SK-N-SH (cell line): ENCODE measurements around the gene TNRC6B. TPM values are rescaled to one million over a fixed set of nuclear protein-coding genes. Genes with fewer than 3 reads are reported as not detected.

ENCODE experiments used
- CTCF ChIA-PET: fragments of 300-600, 350-600 bp; formaldehyde crosslinking; extraction: SDS; loops from one replicate; lab custom pipeline; 2021; lab: Yijun Ruan, JAX
- POLR2A ChIA-PET: fragments of 350-600 bp; sonication (Branson Sonifier 250); formaldehyde crosslinking; extraction: SDS; loops from one replicate; lab custom pipeline; 2020; ENCODE audit warnings: antibody characterized with exemption, inconsistent platforms; lab: Yijun Ruan, JAX
- DNase-seq: peaks from one replicate; pipeline ENCODE4 v3.0.0; 2012
- H2AFZ ChIP-seq: fragments of 200-600 bp; sonication (generic); 2 replicates; pipeline ENCODE4 v1.8.1; 2016; ENCODE audit warnings: antibody characterized with exemption, mild to moderate bottlenecking, low read depth
- H3F3A ChIP-seq: fragments of 200-600 bp; sonication (generic); replicated peaks from 2 replicates; pipeline ENCODE3; 2016; ENCODE audit warnings: antibody characterized with exemption, mild to moderate bottlenecking; ENCODE audit not compliant: insufficient read depth
- H3K27ac ChIP-seq, 2 experiments: fragments of 200-500 bp in 1 of 2; fragments of 200-600 bp in 1 of 2; sonication (Bioruptor generic) in 1 of 2; sonication (generic), shearing (Covaris generic) in 1 of 2; 2 replicates each; pipeline versions ENCODE4 v1.5.1 to v1.6.1; 2014 to 2016; ENCODE audit warnings: low read depth in 2 of 2, inconsistent platforms in 1 of 2, low read length in 1 of 2, mild to moderate bottlenecking in 1 of 2, mixed read lengths in 1 of 2
- H3K27me3 ChIP-seq: fragments of 200-600 bp; sonication (generic), shearing (Covaris generic); 2 replicates; pipeline ENCODE4 v1.6.1; 2016; ENCODE audit warnings: mixed run types; ENCODE audit not compliant: insufficient read depth
- H3K36me3 ChIP-seq, 2 experiments: fragments of 200-500 bp in 1 of 2; fragments of 200-600 bp in 1 of 2; sonication (Bioruptor generic) in 1 of 2; sonication (generic) in 1 of 2; replicated peaks in 1 of 2; 2 replicates each; pipeline versions ENCODE3 to v1.5.1; 2014 to 2016; ENCODE audit warnings: low read length in 1 of 2, mild to moderate bottlenecking in 1 of 2; ENCODE audit not compliant: insufficient read depth in 2 of 2, control insufficient read depth in 1 of 2
- H3K4me1 ChIP-seq, 2 experiments: fragments of 200-500 bp in 1 of 2; fragments of 200-600 bp in 1 of 2; sonication (Bioruptor generic) in 1 of 2; sonication (generic), shearing (Covaris generic) in 1 of 2; 2 replicates each; pipeline versions ENCODE4 v1.5.1 to v1.6.1; 2014 to 2016; ENCODE audit warnings: low read depth in 1 of 2, low read length in 1 of 2, mixed run types in 1 of 2; ENCODE audit not compliant: insufficient read depth in 2 of 2, control insufficient read depth in 1 of 2
- H3K4me2 ChIP-seq: fragments of 200-600 bp; sonication (generic), shearing (Covaris generic); 2 replicates; pipeline ENCODE4 v1.6.1; 2017; ENCODE audit warnings: mixed run types
- H3K4me3 ChIP-seq, 2 experiments: fragments of 200-500 bp in 1 of 2; fragments of 200-600 bp in 1 of 2; sonication (Bioruptor generic) in 1 of 2; sonication (generic), shearing (Covaris generic) in 1 of 2; 2 replicates each; pipeline versions ENCODE4 v1.5.1 to v1.8.1; 2014 to 2016; ENCODE audit warnings: low read depth in 2 of 2, inconsistent platforms in 1 of 2, low read length in 1 of 2, mild to moderate bottlenecking in 1 of 2, mixed read lengths in 1 of 2, moderate library complexity in 1 of 2
- H3K79me2 ChIP-seq: fragments of 200-600 bp; sonication (generic); 2 replicates; pipeline ENCODE4 v1.8.1; 2017; ENCODE audit warnings: mild to moderate bottlenecking; ENCODE audit not compliant: insufficient read depth
- H3K9ac ChIP-seq: fragments of 200-600 bp; sonication (generic); 2 replicates; pipeline ENCODE4 v1.6.1; 2017; ENCODE audit warnings: mixed run types
- H3K9me2 ChIP-seq: fragments of 200-600 bp; sonication (generic); 2 replicates; pipeline ENCODE4 v1.6.1; 2017; ENCODE audit warnings: mixed run types
- H3K9me3 ChIP-seq: fragments of 200-600 bp; sonication (generic); 2 replicates; pipeline ENCODE4 v1.6.1; 2017; ENCODE audit warnings: mixed run types, mild to moderate bottlenecking, moderate library complexity
- H4K20me1 ChIP-seq: fragments of 200-600 bp; sonication (generic); 2 replicates; pipeline ENCODE4 v1.6.1; 2017; ENCODE audit warnings: mild to moderate bottlenecking, mixed run types; ENCODE audit not compliant: insufficient read depth
- EP300 ChIP-seq, 2 experiments: IDR thresholded peaks; 2 replicates each; pipeline versions ENCODE4 v1.4.0 to v1.6.1; 2012; ENCODE audit warnings: borderline replicate concordance in 1 of 2, low read depth in 1 of 2, low read length in 1 of 2
- GATA2 ChIP-seq: sonication (generic); formaldehyde crosslinking; IDR thresholded peaks from 2 replicates; pipeline ENCODE4 v1.5.0; 2020; ENCODE audit warnings: mild to moderate bottlenecking, missing genetic modification reagents
- MXI1 ChIP-seq: IDR thresholded peaks from 2 replicates; pipeline ENCODE4 v1.6.1; 2012; ENCODE audit warnings: mild to moderate bottlenecking, low read depth, low read length, improper control_type of control experiment
- POLR2AphosphoS5 ChIP-seq: IDR thresholded peaks from 2 replicates; pipeline ENCODE4 v1.6.1; 2012; ENCODE audit warnings: low read depth, low read length
- RXRA ChIP-seq: IDR thresholded peaks from 2 replicates; pipeline ENCODE4 v1.4.0; 2012; ENCODE audit warnings: low read depth, mild to moderate bottlenecking, borderline replicate concordance
- SIN3A ChIP-seq: IDR thresholded peaks from 2 replicates; pipeline ENCODE4 v1.6.1; 2012; ENCODE audit warnings: low read depth, mild to moderate bottlenecking, low read length, moderate library complexity, borderline replicate concordance
- SMC3 ChIP-seq: IDR thresholded peaks from 2 replicates; pipeline ENCODE4 v1.6.1; 2012; ENCODE audit warnings: low read depth, low read length, improper control_type of control experiment
- TAF1 ChIP-seq: IDR thresholded peaks from 2 replicates; pipeline ENCODE4 v1.6.1; 2012; ENCODE audit warnings: low read depth, mild to moderate bottlenecking, low read length, moderate library complexity, borderline replicate concordance
- YY1 ChIP-seq: IDR thresholded peaks from 2 replicates; pipeline ENCODE4 v1.4.0; 2012; ENCODE audit warnings: low read depth, mild to moderate bottlenecking
- WGBS: methylation state at CpG from one replicate; pipeline ENCODE4 v1.1.6; 2017; ENCODE audit warnings: low lambda C conversion rate; 5-methylcytosine and 5-hydroxymethylcytosine counted together
- polyA plus RNA-seq, 3 experiments: library from polyadenylated mRNA; depleted of rRNA; stranded (reverse); fragments of >200 nt; gene quantifications; 2 replicates each; pipeline ENCODE4 v1.2.3, GENCODE V29; 2012
- TF ChIP-seq, protein P1 (sequence below): IDR thresholded peaks from 2 replicates; pipeline ENCODE4; 2012
- TF ChIP-seq, protein P2 (sequence below): IDR thresholded peaks from 2 replicates; pipeline ENCODE4 v1.4.0; 2012; ENCODE audit warnings: low read depth
- TF ChIP-seq, protein P3 (sequence below): fragments of 150-350 bp; IDR thresholded peaks from 2 replicates; pipeline ENCODE4 v1.6.1; 2016; ENCODE audit warnings: mild to moderate bottlenecking, low read depth, low read length

The TNRC6B gene
- polyA plus RNA-seq, 1 of the 3 experiments (the other 2 are of a cell fraction) = 1.2 TPM

DNA sequence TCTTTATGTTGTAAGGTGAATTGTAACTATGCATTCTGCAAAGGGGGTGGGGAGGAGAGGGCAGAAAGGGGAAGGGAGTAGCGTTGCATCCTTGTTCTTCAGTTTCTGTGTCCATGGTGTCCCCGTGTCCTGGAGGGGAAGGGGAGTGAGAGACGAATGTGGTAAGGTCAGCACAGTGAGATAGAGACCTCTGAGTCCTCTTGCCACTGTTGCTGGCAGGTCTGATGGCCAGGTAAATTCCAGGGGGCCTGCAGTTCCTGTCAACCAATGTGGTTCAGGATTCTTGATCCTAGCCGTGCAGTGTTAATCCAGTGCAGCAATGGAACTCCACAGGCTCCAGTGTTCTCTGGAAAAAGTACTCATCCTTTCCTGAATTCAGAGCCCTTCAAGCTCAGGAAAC, 154.0 kb downstream of the TNRC6B start:
- Histone ChIP-seq H3K27me3 (no peaks in the 10 kb centered on the region), H3K4me1 (peaks cover 0 to 13% of the 10 kb centered on the region in 2 experiments; a peak in 3 of 4 replicates), H3K9me3 (no peaks in the 10 kb centered on the region), H4K20me1 (no peaks in the 10 kb centered on the region), H3K4me3 (no peak overlapping the region), H3K4me2 (no peak overlapping the region), H3K36me3 (no peaks in the 10 kb centered on the region), H3K27ac (peak overlapping the region in 1 of 2 experiments; percentile 6; a peak in 2 of 4 replicates), H3K79me2 (no peaks in the 10 kb centered on the region), H3K9me2 (no peaks in the 10 kb centered on the region), H3K9ac (no peak overlapping the region), H3F3A (no peaks in the 10 kb centered on the region), H2AFZ (no peak overlapping the region)
- 96% methylated on average over 3 of the region's 4 CpGs for WGBS
- TF ChIP-seq RXRA = no peak
- TF ChIP-seq SIN3A = no peak
- TF ChIP-seq EP300 (IDR thresholded peaks at IDR 0.05; ENCODE audit: borderline replicate concordance in 1 of 2, low read depth in 1 of 2, low read length in 1 of 2) = no peak
- TF ChIP-seq, protein P1, sequence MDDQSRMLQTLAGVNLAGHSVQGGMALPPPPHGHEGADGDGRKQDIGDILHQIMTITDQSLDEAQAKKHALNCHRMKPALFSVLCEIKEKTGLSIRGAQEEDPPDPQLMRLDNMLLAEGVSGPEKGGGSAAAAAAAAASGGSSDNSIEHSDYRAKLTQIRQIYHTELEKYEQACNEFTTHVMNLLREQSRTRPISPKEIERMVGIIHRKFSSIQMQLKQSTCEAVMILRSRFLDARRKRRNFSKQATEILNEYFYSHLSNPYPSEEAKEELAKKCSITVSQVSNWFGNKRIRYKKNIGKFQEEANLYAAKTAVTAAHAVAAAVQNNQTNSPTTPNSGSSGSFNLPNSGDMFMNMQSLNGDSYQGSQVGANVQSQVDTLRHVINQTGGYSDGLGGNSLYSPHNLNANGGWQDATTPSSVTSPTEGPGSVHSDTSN = no peak
- TF ChIP-seq SMC3 = no peak
- no peak for TF ChIP-seq POLR2AphosphoS5
- TF ChIP-seq, protein P2, sequence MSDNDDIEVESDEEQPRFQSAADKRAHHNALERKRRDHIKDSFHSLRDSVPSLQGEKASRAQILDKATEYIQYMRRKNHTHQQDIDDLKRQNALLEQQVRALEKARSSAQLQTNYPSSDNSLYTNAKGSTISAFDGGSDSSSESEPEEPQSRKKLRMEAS = no peak
- TF ChIP-seq, protein P3, sequence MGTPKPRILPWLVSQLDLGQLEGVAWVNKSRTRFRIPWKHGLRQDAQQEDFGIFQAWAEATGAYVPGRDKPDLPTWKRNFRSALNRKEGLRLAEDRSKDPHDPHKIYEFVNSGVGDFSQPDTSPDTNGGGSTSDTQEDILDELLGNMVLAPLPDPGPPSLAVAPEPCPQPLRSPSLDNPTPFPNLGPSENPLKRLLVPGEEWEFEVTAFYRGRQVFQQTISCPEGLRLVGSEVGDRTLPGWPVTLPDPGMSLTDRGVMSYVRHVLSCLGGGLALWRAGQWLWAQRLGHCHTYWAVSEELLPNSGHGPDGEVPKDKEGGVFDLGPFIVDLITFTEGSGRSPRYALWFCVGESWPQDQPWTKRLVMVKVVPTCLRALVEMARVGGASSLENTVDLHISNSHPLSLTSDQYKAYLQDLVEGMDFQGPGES = no peak
- TF ChIP-seq TAF1 = no peak
- no peak for TF ChIP-seq MXI1
- no peak for DNase-seq
- ChIA-PET POLR2A (no interaction called here), CTCF (no interaction called here)

DNA sequence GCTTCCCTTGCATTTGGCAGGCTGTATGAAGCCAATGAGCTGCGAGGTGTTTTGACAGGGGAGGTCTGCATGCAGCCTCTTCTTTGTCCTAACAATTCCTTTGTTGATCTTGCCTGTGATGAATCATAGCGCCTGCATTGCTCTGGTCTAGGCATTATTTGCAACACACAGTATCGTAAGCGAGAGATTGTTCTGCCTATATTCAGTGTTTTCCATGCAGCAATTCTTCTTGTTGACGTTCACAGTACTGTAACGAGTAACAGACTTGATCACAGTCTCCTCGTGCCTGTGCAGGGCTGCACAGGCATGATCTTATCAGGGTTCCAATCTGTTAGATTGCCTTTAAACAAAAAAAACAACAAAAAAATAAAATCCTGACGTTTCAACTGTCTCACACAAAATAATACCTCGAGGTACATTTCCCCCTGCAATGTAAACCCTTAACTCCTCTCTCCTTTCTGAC, 154.6 kb downstream of the TNRC6B start:
- Histone ChIP-seq H4K20me1 (no peaks in the 10 kb centered on the region), H3K9me2 (no peaks in the 10 kb centered on the region), H3K27ac (peak overlapping the region; percentile 6 to 50; a peak in 3 of 4 replicates), H3K4me3 (no peak overlapping the region), H3K79me2 (no peaks in the 10 kb centered on the region), H3K36me3 (no peaks in the 10 kb centered on the region), H3K9ac (no peak overlapping the region), H3K9me3 (no peaks in the 10 kb centered on the region), H3K4me1 (peaks cover 0 to 13% of the 10 kb centered on the region in 2 experiments; a peak in 3 of 4 replicates), H3K4me2 (no peak overlapping the region), H2AFZ (no peak overlapping the region), H3F3A (no peaks in the 10 kb centered on the region), H3K27me3 (no peaks in the 10 kb centered on the region)
- ChIA-PET CTCF (no interaction called here), POLR2A (no interaction called here)
- WGBS = 39% methylated on average over 9 of the region's 9 CpGs
- DNase-seq = peak; percentile 32
- no peak for TF ChIP-seq YY1
- peak; percentile 45; the same call in 1 of the 2 replicates for TF ChIP-seq GATA2 (CRISPR knock-in tag)
